GM18519 (cell line): Measurements from ENCODE around the gene GAS1.
A peak's percentile ranks its signal among the peaks of the same experiment; 100 is the strongest.

Experiments used
- ATAC-seq: cut with Tn5 transposase; IDR thresholded peaks from one replicate; pipeline ENCODE4 v1.9.1; 2021; ENCODE audit warnings: mild to moderate bottlenecking, moderate library complexity; ENCODE audit not compliant: unreplicated experiment, low FRiP score

The GAS1 gene

GRCh38 chr9:86965636-86966395, 18.5 kb upstream of the GAS1 start:
- ATAC-seq: no peak

DNA sequence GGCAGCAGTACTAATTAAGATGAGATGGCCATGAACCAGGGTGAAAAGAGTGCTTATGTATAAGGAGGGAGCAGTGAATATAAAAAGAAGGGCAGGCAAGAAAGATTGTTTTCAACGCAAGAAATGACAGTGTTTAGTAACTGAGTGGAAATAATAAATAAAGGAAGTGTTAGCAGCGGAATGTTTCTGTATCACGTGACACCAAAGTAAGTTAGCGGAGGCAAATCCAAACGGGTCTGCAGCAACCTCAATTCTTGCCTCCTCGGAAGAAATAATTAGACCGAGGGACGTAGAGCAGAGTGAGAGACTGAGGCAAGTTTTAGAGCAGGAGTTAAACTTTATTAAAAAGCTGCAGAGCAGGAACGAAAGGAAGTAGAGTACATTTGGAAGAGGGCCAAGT, 15.4 kb upstream of the GAS1 start:
- ATAC-seq: no peak

DNA sequence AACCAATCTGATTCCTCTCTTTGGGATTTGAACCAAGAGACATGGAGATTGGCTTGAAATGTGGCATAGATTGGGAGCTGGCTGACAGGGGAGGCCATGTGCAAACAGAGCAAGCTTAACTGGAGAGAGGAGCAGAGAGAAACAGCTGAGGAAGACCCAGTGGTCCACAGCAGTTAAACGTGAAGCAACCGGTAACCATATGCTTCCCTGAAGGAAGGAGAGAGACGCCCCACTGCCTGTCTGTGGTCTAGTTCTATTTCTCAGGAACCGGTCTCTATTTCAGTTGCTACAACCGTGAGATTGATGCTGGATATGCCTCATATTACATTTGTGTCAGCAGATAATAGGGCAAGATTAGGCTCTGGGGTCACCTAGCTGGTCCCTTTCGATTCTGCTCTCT, 13.6 kb upstream of the GAS1 start:
- no peak for ATAC-seq

GRCh38 chr9:86958203-86958602, 10.9 kb upstream of the GAS1 start:
- no peak for ATAC-seq

DNA sequence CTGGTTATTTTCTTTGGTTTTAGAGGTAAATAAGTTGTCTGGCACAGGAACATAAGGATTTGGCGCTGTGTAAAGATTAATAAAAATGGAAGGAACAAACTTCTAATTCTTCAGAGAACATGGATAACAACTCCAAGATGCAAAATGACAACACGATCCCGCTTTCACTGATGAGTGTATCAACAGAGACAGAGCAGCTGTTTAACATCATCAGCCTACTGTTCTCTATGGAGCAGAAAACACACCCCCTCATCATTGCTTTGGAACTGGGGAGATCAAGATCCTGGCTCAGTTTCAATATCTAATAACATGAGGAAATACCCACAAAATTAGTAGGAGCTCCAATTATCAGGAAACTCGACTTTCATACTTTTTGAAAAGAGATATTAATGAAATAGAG, 8.3 kb upstream of the GAS1 start:
- ATAC-seq: no peak

DNA sequence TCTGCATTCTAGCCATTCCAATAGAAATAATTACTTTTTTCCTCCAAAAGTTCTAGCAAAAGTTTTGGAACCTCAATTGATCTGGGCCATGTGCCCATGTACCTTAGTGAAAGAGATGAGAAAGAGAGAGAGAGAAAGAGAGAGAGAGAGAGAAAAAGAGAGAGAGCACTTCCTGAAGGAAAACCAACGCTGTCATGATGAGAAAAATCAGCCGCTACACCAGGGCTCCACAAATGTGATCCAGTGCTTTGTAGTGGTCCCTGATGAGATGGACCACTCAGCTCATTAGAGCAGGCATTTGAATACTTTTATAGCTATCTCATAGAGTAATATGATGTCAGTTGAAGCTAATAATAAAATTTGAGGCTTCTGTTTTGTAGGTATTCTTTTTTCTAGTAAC, 7.7 kb upstream of the GAS1 start:
- no peak for ATAC-seq

GRCh38 chr9:86953181-86953580, 5.9 kb upstream of the GAS1 start:
- ATAC-seq: no peak

GRCh38 chr9:86948074-86948929, 996 bp upstream of the GAS1 start:
- peak; percentile 62 for ATAC-seq

GRCh38 chr9:86946201-86947145, 833 bp downstream of the GAS1 start:
- ATAC-seq: peak; percentile 50

DNA sequence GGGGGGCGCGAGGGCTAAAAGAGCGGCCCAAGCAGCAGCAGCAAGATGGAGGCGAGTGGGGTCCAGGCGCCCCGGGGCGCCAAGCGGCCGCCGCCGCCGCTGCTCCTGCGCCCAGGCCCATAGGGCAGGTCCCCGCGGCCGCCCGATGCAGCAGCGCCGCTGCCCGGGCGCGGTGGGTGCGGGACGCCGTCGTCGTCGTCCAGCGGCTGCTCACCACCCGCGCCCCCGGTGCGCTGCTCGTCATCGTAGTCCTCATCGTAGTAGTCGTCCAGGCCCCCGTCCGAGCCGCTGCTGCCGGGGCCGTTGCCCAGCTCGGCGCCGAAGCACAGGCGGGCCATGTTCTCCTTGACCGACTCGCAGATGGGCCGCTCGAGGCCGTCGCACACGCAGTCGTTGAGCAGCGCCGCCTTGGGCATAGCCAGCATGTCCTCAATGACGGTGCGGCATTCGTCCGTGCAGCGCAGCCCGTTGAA, 1.5 kb downstream of the GAS1 start:
- ATAC-seq: no peak

- ATAC-seq: no peak
Measured at GRCh38 chr9:86944796-86945727, 2.2 kb downstream of the GAS1 start.

- no peak for ATAC-seq
Measured at GRCh38 chr9:86943201-86944113, 3.8 kb downstream of the GAS1 start.

GRCh38 chr9:86942281-86943200, 4.8 kb downstream of the GAS1 start:
- no peak for ATAC-seq

- ATAC-seq: no peak
Measured at GRCh38 chr9:86941197-86941596, 6.1 kb downstream of the GAS1 start.

DNA sequence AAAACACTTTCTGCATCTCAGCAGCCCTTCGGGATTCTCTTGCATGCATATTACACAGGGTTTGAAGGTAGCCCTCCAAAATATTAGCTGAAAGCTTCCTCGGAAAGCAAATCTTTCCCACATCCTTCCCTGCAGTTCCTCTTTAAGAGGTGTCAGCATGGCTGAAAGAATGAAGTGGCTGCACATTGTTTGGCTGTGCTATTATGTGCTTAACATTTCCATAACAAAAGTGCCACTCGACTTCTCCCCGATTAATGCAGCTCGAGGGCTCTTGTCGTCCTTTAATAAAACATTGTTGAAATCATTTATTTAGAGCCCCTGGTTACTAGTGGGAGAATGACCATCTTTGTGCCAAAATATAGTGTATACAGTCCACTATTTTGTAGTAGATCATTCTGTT, 6.5 kb downstream of the GAS1 start:
- ATAC-seq: no peak

DNA sequence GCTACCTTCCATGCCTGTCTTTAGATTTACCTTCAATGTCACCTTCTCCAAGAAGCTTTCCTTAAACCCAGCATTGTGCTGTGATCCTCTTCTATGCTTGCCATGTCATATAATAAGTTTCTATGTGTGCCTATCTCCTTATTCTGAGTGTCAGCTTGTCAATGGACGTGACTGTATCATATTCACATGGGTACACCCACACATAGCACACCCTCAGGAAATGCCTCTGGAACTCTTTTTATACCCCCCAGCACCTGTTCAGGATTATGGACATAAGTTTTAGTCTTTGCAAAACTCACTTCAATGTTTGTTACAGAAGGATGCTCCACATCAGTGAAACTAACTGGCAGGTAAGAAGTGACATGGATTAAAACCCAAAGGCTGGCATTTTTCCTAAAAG, 7.4 kb downstream of the GAS1 start:
- no peak for ATAC-seq

GRCh38 chr9:86939321-86939720, 8.0 kb downstream of the GAS1 start:
- ATAC-seq: no peak

- no peak for ATAC-seq
Measured at GRCh38 chr9:86938780-86939179, 8.5 kb downstream of the GAS1 start.
